WTC11 (cell line): Measurements from ENCODE around the gene HPSE. TPM values are rescaled to one million over a fixed set of nuclear protein-coding genes. Genes with fewer than 3 reads are reported as not detected.
"Not testable (repeated sequence)": the region's sequence is repeated elsewhere in the genome, so short reads cannot be mapped to it uniquely, and the experiment has no call there.

ENCODE experiments used
- ATAC-seq: fragments of 200-7000 bp; cut with Tn5 transposase; 2 replicates; pipeline ENCODE4 v1.10.0; 2021; ENCODE audit warnings: mild to moderate bottlenecking, moderate library complexity
- CTCF ChIA-PET: fragments of 300-600 bp; sonication (Branson Sonifier 250); formaldehyde crosslinking; loops from one replicate; lab custom pipeline; 2021; ENCODE audit warnings: antibody characterized with exemption; lab: Charles Lee
- POLR2A ChIA-PET: fragments of 350-600 bp; sonication (Branson Sonifier 250); formaldehyde crosslinking; loops from one replicate; lab custom pipeline; 2021; ENCODE audit warnings: antibody characterized with exemption; lab: Charles Lee
- DNase-seq: peaks from one replicate; pipeline ENCODE4 v3.0.0; 2021; ENCODE audit warnings: low spot score
- H3K27ac Mint-ChIP-seq: 2 replicates; pipeline ENCODE4 v1.8.0; 2021; ENCODE audit warnings: mixed read lengths
- H3K27me3 Mint-ChIP-seq: 2 replicates; pipeline ENCODE4 v1.8.0; 2021; ENCODE audit warnings: low read depth, mild to moderate bottlenecking, moderate library complexity, mixed read lengths
- H3K36me3 Mint-ChIP-seq: 2 replicates; pipeline ENCODE4 v1.8.0; 2021; ENCODE audit warnings: mixed read lengths
- H3K4me1 Mint-ChIP-seq: 2 replicates; pipeline ENCODE4 v1.8.0; 2022; ENCODE audit warnings: mixed read lengths
- H3K4me3 Mint-ChIP-seq: 2 replicates; pipeline ENCODE4 v1.8.0; 2021; ENCODE audit warnings: mild to moderate bottlenecking, moderate library complexity, mixed read lengths
- H3K9me3 Mint-ChIP-seq: 2 replicates; pipeline ENCODE4 v1.8.0; 2021; ENCODE audit warnings: mixed read lengths
- ATF2 ChIP-seq: sonication (generic); formaldehyde crosslinking; IDR thresholded peaks from 2 replicates; pipeline ENCODE4 v1.8.1; 2022; ENCODE audit warnings: low read depth, missing genetic modification reagents, borderline replicate concordance
- CBFB ChIP-seq: sonication (generic); formaldehyde crosslinking; IDR thresholded peaks from 2 replicates; pipeline ENCODE4 v1.8.1; 2022; ENCODE audit warnings: mild to moderate bottlenecking, low read depth, missing genetic modification reagents
- CREB1 ChIP-seq: sonication (generic); formaldehyde crosslinking; IDR thresholded peaks from 2 replicates; pipeline ENCODE4 v1.8.0; 2023; ENCODE audit warnings: mild to moderate bottlenecking, missing genetic modification reagents
- CREM ChIP-seq: sonication (generic); formaldehyde crosslinking; IDR thresholded peaks from 2 replicates; pipeline ENCODE4 v1.8.1; 2022; ENCODE audit warnings: mild to moderate bottlenecking, missing genetic modification reagents, moderate library complexity
- GRHL2 ChIP-seq: fragments of 250-450 bp; sonication (Bioruptor Pico); IDR thresholded peaks from 2 replicates; pipeline ENCODE4 v1.8.0; 2022; ENCODE audit warnings: mild to moderate bottlenecking, moderate library complexity; ENCODE audit not compliant: insufficient replicate concordance, severe bottlenecking
- HMGA2 ChIP-seq: fragments of 250-450 bp; sonication (Bioruptor Pico); IDR thresholded peaks from 2 replicates; pipeline ENCODE4 v1.4.0; 2021; ENCODE audit warnings: mild to moderate bottlenecking, moderate library complexity
- MAX ChIP-seq: sonication (generic); formaldehyde crosslinking; IDR thresholded peaks from 2 replicates; pipeline ENCODE4 v1.8.0; 2022; ENCODE audit warnings: mild to moderate bottlenecking, missing genetic modification reagents
- MXD4 ChIP-seq: fragments of 250-450 bp; sonication (Bioruptor Pico); IDR thresholded peaks from 2 replicates; pipeline ENCODE4 v1.8.0; 2021; ENCODE audit warnings: mild to moderate bottlenecking, moderate library complexity, borderline replicate concordance
- OVOL2 ChIP-seq: fragments of 250-450 bp; sonication (Bioruptor Pico); IDR thresholded peaks from 2 replicates; pipeline ENCODE4 v1.9.0; 2021; ENCODE audit warnings: mild to moderate bottlenecking, borderline replicate concordance
- PRRX2 ChIP-seq: fragments of 250-450 bp; sonication (Bioruptor Pico); IDR thresholded peaks from 2 replicates; pipeline ENCODE4 v1.8.0; 2021; ENCODE audit warnings: mild to moderate bottlenecking
- RELA ChIP-seq: sonication (generic); formaldehyde crosslinking; IDR thresholded peaks from 2 replicates; pipeline ENCODE4 v1.8.1; 2022; ENCODE audit warnings: missing genetic modification reagents, mild to moderate bottlenecking, borderline replicate concordance
- RORB ChIP-seq: fragments of 250-450 bp; sonication (Bioruptor Pico); IDR thresholded peaks from 2 replicates; pipeline ENCODE4 v1.9.0; 2021; ENCODE audit warnings: mild to moderate bottlenecking
- ZBTB21 ChIP-seq: sonication (generic); formaldehyde crosslinking; IDR thresholded peaks from 2 replicates; pipeline ENCODE4 v1.8.1; 2023; ENCODE audit warnings: mild to moderate bottlenecking, missing genetic modification reagents, borderline replicate concordance
- ZNF219 ChIP-seq: sonication (generic); formaldehyde crosslinking; IDR thresholded peaks from 2 replicates; pipeline ENCODE4 v1.8.0; 2023; ENCODE audit warnings: missing genetic modification reagents, mild to moderate bottlenecking, borderline replicate concordance
- ZNF263 ChIP-seq: sonication (generic); formaldehyde crosslinking; IDR thresholded peaks from 2 replicates; pipeline ENCODE4 v1.8.1; 2022; ENCODE audit warnings: low read depth, mild to moderate bottlenecking, moderate library complexity, missing genetic modification reagents
- ZNF317 ChIP-seq: sonication (generic); formaldehyde crosslinking; IDR thresholded peaks from 2 replicates; pipeline ENCODE4 v1.8.1; 2023; ENCODE audit warnings: low read depth, mild to moderate bottlenecking, moderate library complexity, missing genetic modification reagents, borderline replicate concordance
- total RNA-seq: library from RNA; stranded (reverse); gene quantifications from 3 replicates; pipeline ENCODE4 v1.2.3, GENCODE V29; 2021
- TF ChIP-seq, protein P1 (sequence below): fragments of 250-450 bp; sonication (Bioruptor Pico); IDR thresholded peaks from 2 replicates; pipeline ENCODE4 v1.9.0; 2021; ENCODE audit warnings: mild to moderate bottlenecking
- TF ChIP-seq, protein P2 (sequence below): fragments of 200-600 bp; IDR thresholded peaks from 2 replicates; pipeline ENCODE4 v1.8.0; 2022; ENCODE audit warnings: antibody characterized with exemption
- TF ChIP-seq, protein P3 (sequence below): sonication (generic); formaldehyde crosslinking; IDR thresholded peaks from 2 replicates; pipeline ENCODE4 v1.8.1; 2022; ENCODE audit warnings: mild to moderate bottlenecking, moderate library complexity, missing genetic modification reagents
- TF ChIP-seq, protein P4 (sequence below): sonication (generic); formaldehyde crosslinking; IDR thresholded peaks from 2 replicates; pipeline ENCODE4 v1.8.1; 2022; ENCODE audit warnings: low read depth, mild to moderate bottlenecking, moderate library complexity, missing genetic modification reagents, borderline replicate concordance

The HPSE gene
- total RNA-seq, 1 experiment from 2014 or later: 3.0 TPM

DNA sequence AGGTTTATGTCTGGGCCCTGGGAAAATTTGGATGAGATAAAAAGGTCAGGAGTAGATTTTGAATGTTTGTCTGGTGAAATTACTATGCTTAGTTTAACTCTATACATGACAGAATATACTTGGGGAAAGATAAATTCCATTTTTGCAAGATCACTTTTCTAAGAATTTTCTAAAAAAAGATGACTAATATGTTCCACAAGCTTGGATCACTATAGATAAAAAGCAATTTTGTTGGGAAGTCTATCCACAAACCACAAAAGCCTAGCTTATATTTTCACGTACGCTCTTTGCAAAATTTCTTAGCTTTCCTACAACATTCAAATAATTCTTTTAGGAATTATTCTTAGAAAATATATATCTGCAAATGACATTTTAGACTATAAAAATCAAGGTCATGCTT lies 29.5 kb downstream of the HPSE start (continued):
- no peak for TF ChIP-seq ZNF219 (CRISPR knock-in tag)
- no peak for TF ChIP-seq ATF2 (CRISPR knock-in tag)

DNA sequence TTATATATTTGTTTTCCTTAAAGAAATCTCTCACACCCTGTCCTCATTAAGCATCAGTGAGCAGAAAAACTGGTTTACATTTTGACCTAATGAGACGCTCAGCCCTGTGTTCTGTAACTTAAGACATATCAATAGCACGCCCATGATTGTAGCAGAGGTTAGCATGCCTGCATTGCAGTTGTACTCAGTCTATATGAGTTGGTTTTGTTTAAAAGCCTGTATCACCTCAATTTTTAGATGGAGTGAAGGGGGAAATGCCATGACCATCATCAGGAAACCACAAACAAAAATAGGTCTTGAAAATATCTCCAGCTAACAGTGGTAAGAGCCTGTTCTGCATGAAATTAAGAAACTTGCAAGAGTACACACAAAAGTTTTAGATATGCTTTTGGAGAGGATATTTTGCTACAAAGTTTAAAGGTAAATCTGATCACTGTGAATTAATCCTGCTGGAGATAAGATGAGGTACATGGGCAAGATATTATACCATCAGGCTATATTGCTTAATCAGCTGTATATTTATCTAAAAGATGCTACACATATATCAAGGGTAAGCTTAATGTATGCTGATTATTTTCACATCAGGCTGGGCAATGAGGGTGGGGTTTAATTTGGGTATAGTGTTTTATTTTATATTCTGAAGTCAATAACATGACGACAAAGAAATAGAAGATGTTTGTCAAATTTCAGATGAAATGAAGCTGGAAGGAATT lies 36.9 kb downstream of the HPSE start:
- POLR2A ChIA-PET: no interaction called here
- CTCF ChIA-PET: interaction anchor here (0.6 kb wide), 1 partner anchor 375 kb away, joined by 3 read pairs; no protein-coding TSS in a partner anchor
- Mint-ChIP-seq H3K27ac (no peak overlapping the region), H3K36me3 (no peaks in the 10 kb centered on the region), H3K4me1 (no peaks in the 10 kb centered on the region), H3K27me3 (no peaks in the 10 kb centered on the region; the same call in 1 of the 2 replicates), H3K4me3 (no peak overlapping the region), H3K9me3 (no peaks in the 10 kb centered on the region)
- no peak for TF ChIP-seq CBFB (CRISPR knock-in tag)
- TF ChIP-seq OVOL2 (CRISPR knock-in tag): no peak
- TF ChIP-seq CREM (CRISPR knock-in tag): no peak
- DNase-seq (no peak), ATAC-seq (no peak)

- ChIA-PET POLR2A (no interaction called here), CTCF (interaction anchor here (1.1 kb wide), 1 partner anchor 9 kb away, joined by 3 read pairs; the partner anchor contains the start of gene COQ2)
- DNase-seq: no peak
- no peaks in the 10 kb centered on the region for H3K4me1 Mint-ChIP-seq
- no peaks in the 10 kb centered on the region for H3K27me3 Mint-ChIP-seq
- H3K36me3 Mint-ChIP-seq: peaks cover 6% of the 10 kb centered on the region
- H3K4me3 Mint-ChIP-seq: no peak overlapping the region
- no peak for ATAC-seq
- H3K27ac Mint-ChIP-seq: no peak overlapping the region
- H3K9me3 Mint-ChIP-seq: peaks cover 17% of the 10 kb centered on the region
- TF ChIP-seq, protein P1, sequence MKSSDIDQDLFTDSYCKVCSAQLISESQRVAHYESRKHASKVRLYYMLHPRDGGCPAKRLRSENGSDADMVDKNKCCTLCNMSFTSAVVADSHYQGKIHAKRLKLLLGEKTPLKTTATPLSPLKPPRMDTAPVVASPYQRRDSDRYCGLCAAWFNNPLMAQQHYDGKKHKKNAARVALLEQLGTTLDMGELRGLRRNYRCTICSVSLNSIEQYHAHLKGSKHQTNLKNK (CRISPR knock-in tag): no peak
- TF ChIP-seq, protein P2, sequence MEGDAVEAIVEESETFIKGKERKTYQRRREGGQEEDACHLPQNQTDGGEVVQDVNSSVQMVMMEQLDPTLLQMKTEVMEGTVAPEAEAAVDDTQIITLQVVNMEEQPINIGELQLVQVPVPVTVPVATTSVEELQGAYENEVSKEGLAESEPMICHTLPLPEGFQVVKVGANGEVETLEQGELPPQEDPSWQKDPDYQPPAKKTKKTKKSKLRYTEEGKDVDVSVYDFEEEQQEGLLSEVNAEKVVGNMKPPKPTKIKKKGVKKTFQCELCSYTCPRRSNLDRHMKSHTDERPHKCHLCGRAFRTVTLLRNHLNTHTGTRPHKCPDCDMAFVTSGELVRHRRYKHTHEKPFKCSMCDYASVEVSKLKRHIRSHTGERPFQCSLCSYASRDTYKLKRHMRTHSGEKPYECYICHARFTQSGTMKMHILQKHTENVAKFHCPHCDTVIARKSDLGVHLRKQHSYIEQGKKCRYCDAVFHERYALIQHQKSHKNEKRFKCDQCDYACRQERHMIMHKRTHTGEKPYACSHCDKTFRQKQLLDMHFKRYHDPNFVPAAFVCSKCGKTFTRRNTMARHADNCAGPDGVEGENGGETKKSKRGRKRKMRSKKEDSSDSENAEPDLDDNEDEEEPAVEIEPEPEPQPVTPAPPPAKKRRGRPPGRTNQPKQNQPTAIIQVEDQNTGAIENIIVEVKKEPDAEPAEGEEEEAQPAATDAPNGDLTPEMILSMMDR: no peak
- TF ChIP-seq ZNF263 (CRISPR knock-in tag): no peak
- no peak for TF ChIP-seq ZNF317 (CRISPR knock-in tag)
- no peak for TF ChIP-seq PRRX2 (CRISPR knock-in tag)
- no peak for TF ChIP-seq RELA (CRISPR knock-in tag)
- TF ChIP-seq HMGA2 (CRISPR knock-in tag): no peak
- TF ChIP-seq ZBTB21 (CRISPR knock-in tag): no peak
- TF ChIP-seq CREB1 (CRISPR knock-in tag): no peak
- TF ChIP-seq, protein P3, sequence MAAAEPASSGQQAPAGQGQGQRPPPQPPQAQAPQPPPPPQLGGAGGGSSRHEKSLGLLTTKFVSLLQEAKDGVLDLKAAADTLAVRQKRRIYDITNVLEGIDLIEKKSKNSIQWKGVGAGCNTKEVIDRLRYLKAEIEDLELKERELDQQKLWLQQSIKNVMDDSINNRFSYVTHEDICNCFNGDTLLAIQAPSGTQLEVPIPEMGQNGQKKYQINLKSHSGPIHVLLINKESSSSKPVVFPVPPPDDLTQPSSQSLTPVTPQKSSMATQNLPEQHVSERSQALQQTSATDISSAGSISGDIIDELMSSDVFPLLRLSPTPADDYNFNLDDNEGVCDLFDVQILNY (CRISPR knock-in tag): no peak
- TF ChIP-seq, protein P4, sequence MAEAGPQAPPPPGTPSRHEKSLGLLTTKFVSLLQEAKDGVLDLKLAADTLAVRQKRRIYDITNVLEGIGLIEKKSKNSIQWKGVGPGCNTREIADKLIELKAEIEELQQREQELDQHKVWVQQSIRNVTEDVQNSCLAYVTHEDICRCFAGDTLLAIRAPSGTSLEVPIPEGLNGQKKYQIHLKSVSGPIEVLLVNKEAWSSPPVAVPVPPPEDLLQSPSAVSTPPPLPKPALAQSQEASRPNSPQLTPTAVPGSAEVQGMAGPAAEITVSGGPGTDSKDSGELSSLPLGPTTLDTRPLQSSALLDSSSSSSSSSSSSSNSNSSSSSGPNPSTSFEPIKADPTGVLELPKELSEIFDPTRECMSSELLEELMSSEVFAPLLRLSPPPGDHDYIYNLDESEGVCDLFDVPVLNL: no peak
- no peak for TF ChIP-seq MAX (CRISPR knock-in tag)
- TF ChIP-seq GRHL2 (CRISPR knock-in tag): no peak
- TF ChIP-seq MXD4 (CRISPR knock-in tag): no peak
- TF ChIP-seq RORB (CRISPR knock-in tag): no peak
These were observed 41.2 kb downstream of the HPSE start for GRCh38 chr4:83293305-83294046.

- POLR2A ChIA-PET, H3K4me1 Mint-ChIP-seq, H3K36me3 Mint-ChIP-seq, H3K27me3 Mint-ChIP-seq, H3K27ac Mint-ChIP-seq, DNase-seq, ATAC-seq, H3K4me3 Mint-ChIP-seq: not testable (repeated sequence)
- peaks cover 17% of the 10 kb centered on the region for H3K9me3 Mint-ChIP-seq
- CTCF ChIA-PET: interaction anchor here (0.6 kb wide), 1 partner anchor 98 kb away, joined by 3 read pairs; no protein-coding TSS in a partner anchor
These were observed 44.4 kb downstream of the HPSE start for GRCh38 chr4:83290059-83290774.
